ENCODE measurements around the gene CTDNEP1. TPM values are rescaled to one million over a fixed set of nuclear protein-coding genes. Genes with fewer than 3 reads are reported as not detected.

Gene CTDNEP1
- total RNA-seq, 2 donors from 2014 or later = 79.5 to 89.2 TPM

DNA sequence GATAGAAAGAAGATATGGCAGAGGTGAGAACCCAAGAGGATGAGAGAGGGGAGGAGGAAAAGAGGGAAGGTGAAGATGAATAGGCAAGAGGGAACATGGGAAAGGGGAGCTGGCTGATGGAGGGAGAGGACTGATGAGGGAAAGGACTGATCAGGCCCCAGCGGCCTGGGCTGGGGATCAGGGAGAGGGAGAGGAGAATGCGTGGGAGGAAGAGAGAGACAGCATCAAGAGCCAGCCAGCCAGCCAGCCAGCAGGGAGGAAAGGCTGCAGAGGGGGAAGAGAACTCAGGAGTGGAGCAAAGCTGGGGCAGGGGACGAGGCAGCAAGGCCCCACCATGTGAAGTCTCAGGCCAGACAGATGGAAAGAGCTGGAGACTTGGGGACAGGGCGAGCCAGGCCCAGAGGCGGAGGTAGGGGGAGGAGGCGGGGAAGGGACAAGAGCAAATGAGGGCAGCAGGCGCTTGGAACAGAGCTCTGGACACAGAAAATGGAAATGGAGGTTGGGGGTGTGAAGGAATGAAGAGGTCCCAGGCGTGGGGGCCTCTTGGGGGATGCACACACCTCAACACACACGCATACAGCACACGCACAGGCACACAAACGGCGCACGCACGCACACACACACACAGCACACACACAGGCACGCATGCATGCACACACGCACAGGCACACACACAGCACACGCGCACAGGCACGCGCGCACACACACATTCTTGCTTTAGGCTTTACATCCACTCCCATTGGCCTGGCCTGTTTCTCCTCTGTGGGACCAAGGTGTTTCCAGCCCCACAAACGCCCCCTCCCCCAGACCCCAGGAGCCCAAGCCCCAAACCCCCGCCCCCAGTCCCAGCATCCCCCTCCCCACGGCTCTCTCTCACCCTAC is 44.2 kb downstream of the CTDNEP1 start:
- intact Hi-C loops (cut with DNase I) = no loop called here
- DNase-seq (ENCODE audit: low spot score) = no peak

DNA sequence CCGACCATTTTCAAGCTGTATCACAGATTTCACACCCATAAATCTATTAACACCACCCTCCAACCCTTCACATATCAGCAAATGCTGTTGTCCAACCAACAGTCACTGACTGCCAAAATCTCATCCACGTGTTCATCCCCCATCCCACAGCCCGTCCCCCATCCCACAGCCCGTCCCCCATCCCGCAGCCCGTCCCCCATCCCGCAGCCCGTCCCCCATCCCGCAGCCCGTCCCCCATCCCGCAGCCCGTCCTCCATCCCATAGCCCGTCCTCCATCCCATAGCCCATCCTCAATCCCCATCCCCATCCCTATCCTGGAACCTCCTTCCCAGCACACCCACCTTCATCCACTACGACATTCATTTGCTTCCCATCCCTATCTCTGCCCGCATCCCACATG is 46.0 kb downstream of the CTDNEP1 start:
- intact Hi-C loops (cut with DNase I) = no loop called here

GRCh38 chr17:7204828-7205461 is 46.6 kb downstream of the CTDNEP1 start:
- peak; percentile 95 for DNase-seq (ENCODE audit: low spot score)
- intact Hi-C loops (cut with DNase I) = no loop called here

More for the DNA sequence above, 46.0 kb downstream of the CTDNEP1 start:
- DNase-seq (ENCODE audit: low spot score) = no peak

DNA sequence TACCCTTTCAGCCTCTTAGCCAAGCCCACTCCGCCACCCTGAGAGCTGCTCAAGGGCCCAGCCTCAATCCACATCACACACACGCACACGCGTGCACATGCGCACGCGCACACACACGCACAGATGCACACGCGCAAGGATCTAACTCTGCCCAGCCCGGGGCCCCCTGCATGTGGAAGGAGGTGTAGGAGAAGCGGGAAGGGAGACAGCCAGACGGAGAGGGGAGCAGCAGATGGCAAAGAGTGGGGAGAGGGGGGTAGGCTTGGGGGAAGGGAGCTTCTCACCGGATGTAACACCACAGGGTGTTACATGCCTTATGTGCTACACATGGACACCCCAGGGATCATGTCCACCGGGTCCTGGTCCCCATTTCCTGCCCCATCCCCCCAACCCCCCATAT is 47.2 kb downstream of the CTDNEP1 start:
- DNase-seq (ENCODE audit: low spot score) = no peak
- intact Hi-C loops (cut with DNase I) = no loop called here

GRCh38 chr17:7203391-7203790 is 48.1 kb downstream of the CTDNEP1 start:
- intact Hi-C loops (cut with DNase I) = no loop called here
- DNase-seq (ENCODE audit: low spot score) = no peak

- intact Hi-C loops (cut with DNase I) = no loop called here
- DNase-seq (ENCODE audit: low spot score) = no peak
These were observed 54.7 kb downstream of the CTDNEP1 start for GRCh38 chr17:7196651-7197401.

DNA sequence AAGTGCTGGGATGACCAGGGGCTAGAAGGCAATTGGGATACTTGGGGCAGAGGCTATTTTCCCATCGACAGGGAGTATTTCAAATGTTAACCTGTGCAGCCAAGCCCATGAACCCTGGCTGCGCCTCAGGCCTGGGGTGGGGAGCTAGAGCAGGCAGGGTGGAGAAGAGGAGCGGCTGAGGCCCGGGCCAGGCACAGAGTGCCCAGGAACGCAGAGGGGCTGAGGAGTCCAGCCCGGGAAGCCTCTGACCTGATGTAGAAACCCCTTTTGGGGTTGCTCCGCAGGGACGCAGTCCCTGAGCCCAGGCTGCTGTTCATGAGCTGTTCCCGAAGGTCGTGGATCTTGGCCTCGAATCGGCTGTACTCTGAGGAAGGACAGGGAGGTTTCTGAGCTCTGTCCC is 55.6 kb downstream of the CTDNEP1 start:
- intact Hi-C loops (cut with DNase I) = no loop called here
- no peak for DNase-seq (ENCODE audit: low spot score)

Small RNA genes within 50 kb of the gene (microRNA-seq; reads per million reads assigned to microRNA genes)
- 879 to 1,238 reads per million in 2 donors for gene MIR324 (ENCODE audit: borderline microRNAs expressed in 2 of 2)

Other genes with a start within 250 kb of the CTDNEP1 start
- 100 to 1,000 TPM; 153 to 154 TPM for gene RNASEK, start 239.1 kb downstream of the CTDNEP1 start, total RNA-seq
- gene BCL6B, start 228.7 kb downstream of the CTDNEP1 start, total RNA-seq = 10 to 100 TPM; 21.2 to 29.7 TPM
- gene SLC16A13, start 215.7 kb downstream of the CTDNEP1 start, total RNA-seq = 1 to 10 TPM; 1.5 to 1.6 TPM
- gene SLC16A11, start 207.6 kb downstream of the CTDNEP1 start, total RNA-seq = 1 to 10 TPM in 1 of 2 donors, under 1 TPM in 1; 0.52 to 1.3 TPM
- gene CLEC10A, start 171.5 kb downstream of the CTDNEP1 start, total RNA-seq = 10 to 100 TPM in 1 of 2 donors, 1 to 10 TPM in 1; 5.9 to 13.9 TPM
- 1 to 10 TPM in 1 of 2 donors, under 1 TPM in 1; 0.90 to 1.3 TPM for gene ASGR2, start 136.9 kb downstream of the CTDNEP1 start, total RNA-seq
- 1 to 10 TPM; 1.2 to 2.2 TPM for gene ASGR1, start 72.4 kb downstream of the CTDNEP1 start, total RNA-seq
- 10 to 100 TPM; 20.8 to 21.2 TPM for gene DLG4, start 31.9 kb downstream of the CTDNEP1 start, total RNA-seq
- 100 to 1,000 TPM; 444 to 567 TPM for gene ACADVL, start 31.8 kb downstream of the CTDNEP1 start, total RNA-seq
- gene DVL2, start 17.2 kb downstream of the CTDNEP1 start, total RNA-seq = 10 to 100 TPM; 21.9 to 26.7 TPM
- 10 to 100 TPM; 20.4 to 27.5 TPM for gene PHF23, start 12.3 kb downstream of the CTDNEP1 start, total RNA-seq
- gene GABARAP, start 9.3 kb downstream of the CTDNEP1 start, total RNA-seq = 100 to 1,000 TPM; 341 to 405 TPM
- gene ELP5, start 481 bp upstream of the CTDNEP1 start, total RNA-seq = 10 to 100 TPM; 36.5 to 40.0 TPM
- gene CLDN7, start 10.7 kb upstream of the CTDNEP1 start, total RNA-seq = 1 to 10 TPM; 1.6 to 4.4 TPM
- gene SLC2A4, start 30.0 kb upstream of the CTDNEP1 start, total RNA-seq = 10 to 100 TPM; 13.5 to 21.3 TPM
- gene YBX2, start 42.9 kb upstream of the CTDNEP1 start, total RNA-seq = 1 to 10 TPM; 1.7 to 1.8 TPM
- gene EIF5A, start 55.9 kb upstream of the CTDNEP1 start, total RNA-seq = 100 to 1,000 TPM; 275 to 328 TPM
- gene GPS2, start 63.6 kb upstream of the CTDNEP1 start, total RNA-seq = 10 to 100 TPM; 47.0 to 47.9 TPM
- 10 to 100 TPM; 20.0 to 22.8 TPM for gene NEURL4, start 77.6 kb upstream of the CTDNEP1 start, total RNA-seq
- 10 to 100 TPM; 11.9 to 15.2 TPM for gene ACAP1, start 84.8 kb upstream of the CTDNEP1 start, total RNA-seq
- gene KCTD11, start 100.4 kb upstream of the CTDNEP1 start, total RNA-seq = 10 to 100 TPM in 1 of 2 donors, 1 to 10 TPM in 1; 8.8 to 10.0 TPM
- not detected for gene TMEM95, start 103.4 kb upstream of the CTDNEP1 start, total RNA-seq
- gene TNK1, start 129.4 kb upstream of the CTDNEP1 start, total RNA-seq = 1 to 10 TPM; 1.6 to 1.8 TPM
- 10 to 100 TPM; 31.8 to 37.6 TPM for gene PLSCR3, start 142.8 kb upstream of the CTDNEP1 start, total RNA-seq
- 10 to 100 TPM; 39.3 to 65.5 TPM for gene TMEM256, start 152.4 kb upstream of the CTDNEP1 start, total RNA-seq
- 10 to 100 TPM; 31.6 to 34.2 TPM for gene NLGN2, start 156.1 kb upstream of the CTDNEP1 start, total RNA-seq
- not detected for gene SPEM1, start 168.6 kb upstream of the CTDNEP1 start, total RNA-seq
- not detected for gene SPEM2, start 173.9 kb upstream of the CTDNEP1 start, total RNA-seq
- gene SPEM3, start 177.1 kb upstream of the CTDNEP1 start, total RNA-seq = not detected
- 1 to 10 TPM; 1.8 to 3.0 TPM for gene TMEM102, start 183.7 kb upstream of the CTDNEP1 start, total RNA-seq
- gene FGF11, start 187.8 kb upstream of the CTDNEP1 start, total RNA-seq = 1 to 10 TPM; 2.7 to 3.8 TPM
- gene CHRNB1, start 193.3 kb upstream of the CTDNEP1 start, total RNA-seq = 10 to 100 TPM in 1 of 2 donors, 1 to 10 TPM in 1; 7.8 to 10.5 TPM
- gene ZBTB4, start 227.9 kb upstream of the CTDNEP1 start, total RNA-seq = 10 to 100 TPM; 67.3 to 67.9 TPM
- gene SLC35G6, start 229.7 kb upstream of the CTDNEP1 start, total RNA-seq = not detected
- 10 to 100 TPM; 65.5 to 70.0 TPM for gene POLR2A, start 232.6 kb upstream of the CTDNEP1 start, total RNA-seq